Lung (tissue), 12 donors: Measurements from ENCODE around the gene DBX1. TPM values are rescaled to one million over a fixed set of nuclear protein-coding genes. Genes with fewer than 3 reads are reported as not detected.

ENCODE experiments used
- ATAC-seq: fragments of 200-7000 bp; cut with Tn5 transposase; one replicate; pipeline ENCODE4 v1.9.1; 2020; ENCODE audit warnings: moderate number of reproducible peaks; ENCODE audit not compliant: insufficient read depth, low FRiP score
- DNase-seq, 3 donors: peaks; one replicate each; pipeline ENCODE4 v3.0.0-alpha.2; 2013 to 2017
- H3K27ac ChIP-seq, 2 donors: one replicate each; pipeline ENCODE4 v1.5.1; 2013; ENCODE audit warnings: mild to moderate bottlenecking in 2 of 2, moderate library complexity in 2 of 2, control low read depth in 1 of 2, inconsistent platforms in 1 of 2, low read depth in 1 of 2, low read length in 1 of 2
- H3K27me3 ChIP-seq, 3 donors: one replicate each; pipeline ENCODE4 v1.5.1; 2013; ENCODE audit warnings: low read length in 2 of 3; ENCODE audit not compliant: control insufficient read depth in 3 of 3, insufficient read depth in 3 of 3
- H3K36me3 ChIP-seq, 4 donors: one replicate each; pipeline ENCODE4 v1.5.1; 2013; ENCODE audit warnings: low read length in 4 of 4, mild to moderate bottlenecking in 1 of 4, moderate library complexity in 1 of 4; ENCODE audit not compliant: control insufficient read depth in 4 of 4, insufficient read depth in 4 of 4
- H3K4me1 ChIP-seq, 5 donors: one replicate each; pipeline ENCODE4 v1.5.1; 2013; ENCODE audit warnings: low read length in 5 of 5, mild to moderate bottlenecking in 2 of 5, moderate library complexity in 1 of 5; ENCODE audit not compliant: control insufficient read depth in 5 of 5, insufficient read depth in 5 of 5
- H3K4me3 ChIP-seq: one replicate; pipeline ENCODE4 v1.5.1; 2013; ENCODE audit warnings: mild to moderate bottlenecking, control low read depth, moderate library complexity
- H3K9ac ChIP-seq, 2 donors: one replicate each; pipeline ENCODE4 v1.5.1; 2013; ENCODE audit warnings: low read length in 2 of 2, control low read depth in 1 of 2; ENCODE audit not compliant: insufficient read depth in 1 of 2
- H3K9me3 ChIP-seq, 4 donors: one replicate each; pipeline ENCODE4 v1.5.1; 2013; ENCODE audit warnings: low read length in 3 of 4, mild to moderate bottlenecking in 1 of 4, moderate library complexity in 1 of 4; ENCODE audit not compliant: control insufficient read depth in 4 of 4, insufficient read depth in 3 of 4
- CTCF ChIP-seq: IDR thresholded peaks from 2 replicates; pipeline ENCODE4 v1.5.1; 2012; ENCODE audit warnings: mild to moderate bottlenecking; ENCODE audit errors: control extremely low read depth, extremely low read depth
- WGBS, 2 donors: extraction: QIAGEN DNeasy Blood & Tissue Kit; methylation state at CpG; one replicate each; pipeline ENCODE4 v1.1.7; 2013; 5-methylcytosine and 5-hydroxymethylcytosine counted together
- polyA plus RNA-seq, 2 donors: library from polyadenylated mRNA; stranded (reverse); fragments of 200-250 nt; gene quantifications; one replicate each; pipeline ENCODE4 v1.2.1, GENCODE V29; 2013
- total RNA-seq, 2 donors: library from RNA; depleted of rRNA in 1 of 2; stranded (reverse); fragments of >200 nt in 1 of 2; gene quantifications; one replicate each; pipeline ENCODE4 v1.2.1, GENCODE V29; 2014 to 2021
- donor health status: control.
- donor health status: control.
- donor health status: Bipolar disorder and iron deficiency.
- donor health status: healthy.
- donor health status: DM: yes; HTN: yes; CAD: no.

Gene DBX1
- total and polyA plus RNA-seq, 4 donors = not detected

DNA sequence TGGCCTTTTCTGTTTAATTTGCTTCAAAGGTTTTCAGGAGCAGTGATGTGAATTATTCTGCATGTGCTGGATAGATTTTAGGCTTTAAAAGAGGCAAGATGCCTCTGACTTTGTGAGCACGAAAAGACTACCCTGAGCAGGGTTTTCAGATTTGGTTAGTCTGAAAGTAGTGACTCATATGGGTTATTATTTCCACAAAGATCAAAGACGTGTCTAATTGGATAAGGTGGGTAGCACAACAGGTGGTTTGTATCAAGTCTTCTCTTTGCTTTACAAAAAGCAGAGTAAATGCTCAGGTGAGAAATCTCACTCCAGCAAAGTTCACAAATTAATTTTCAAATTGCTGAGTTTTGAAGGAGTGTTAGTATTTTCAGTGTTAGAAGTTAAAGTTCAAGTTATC is 37.6 kb upstream of the DBX1 start:
- Histone ChIP-seq H3K36me3 (no peaks in the 10 kb centered on the region), H3K4me1 (no peaks in the 10 kb centered on the region), H3K9ac (no peak overlapping the region), H3K27me3 (peaks cover 0 to 13% (median 3%) of the 10 kb centered on the region in 3 donors), H3K27ac (no peak overlapping the region), H3K9me3 (no peaks in the 10 kb centered on the region), H3K4me3 (no peak overlapping the region)
- ATAC-seq (no peak), DNase-seq (no peak)
- 25 to 49% methylated on average over 2 of the region's 2 CpGs for WGBS, 2 donors
- no peak for TF ChIP-seq CTCF

DNA sequence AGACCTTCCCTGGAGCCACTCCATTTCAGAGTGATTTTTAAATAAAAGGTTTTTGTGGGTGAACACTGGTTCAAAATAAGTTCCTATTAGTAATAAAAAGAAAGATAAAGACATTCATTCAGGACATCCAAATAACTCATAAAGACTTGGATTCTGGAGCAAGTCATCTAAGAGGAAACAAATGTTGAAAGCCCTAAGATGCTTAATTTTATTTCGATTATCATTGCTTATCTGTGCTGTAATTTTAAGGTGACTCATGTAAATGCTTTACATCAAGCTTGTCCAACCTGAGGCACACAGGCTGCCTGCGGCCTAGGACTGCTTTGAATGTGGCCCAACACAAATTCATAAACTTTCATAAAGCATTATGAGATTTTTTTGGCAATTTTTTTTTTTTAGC is 34.2 kb upstream of the DBX1 start:
- Histone ChIP-seq H3K9me3 (peaks cover 0 to 2% (median 0%) of the 10 kb centered on the region in 4 donors), H3K4me1 (no peaks in the 10 kb centered on the region), H3K9ac (no peak overlapping the region), H3K4me3 (no peak overlapping the region), H3K27ac (no peak overlapping the region), H3K36me3 (no peaks in the 10 kb centered on the region), H3K27me3 (peaks cover 0 to 8% (median 0%) of the 10 kb centered on the region in 3 donors)
- DNase-seq = no peak
- no peak for ATAC-seq
- no peak for TF ChIP-seq CTCF
- 85 to 92% methylated on average over 2 of the region's 2 CpGs for WGBS, 2 donors

DNA sequence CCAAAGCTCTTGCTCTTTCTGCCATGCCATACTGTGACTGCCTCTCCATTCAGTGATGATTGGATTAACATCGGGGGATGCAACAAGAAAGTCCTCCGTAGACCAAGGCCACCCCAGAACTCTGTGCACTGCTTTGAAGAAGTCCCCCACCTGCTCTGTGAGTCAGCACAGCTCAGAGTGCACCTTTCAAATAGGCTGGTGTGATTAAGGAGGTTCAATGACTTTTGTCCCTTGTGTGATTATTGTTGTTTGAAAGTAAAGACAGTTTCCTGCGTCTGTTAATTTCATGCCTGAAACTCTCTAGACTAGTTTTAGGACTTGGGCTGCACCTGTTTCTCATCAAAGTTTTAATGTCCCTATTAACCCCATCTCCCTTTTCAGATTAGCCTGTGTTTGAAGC is 33.0 kb upstream of the DBX1 start:
- TF ChIP-seq CTCF = no peak
- Histone ChIP-seq H3K9me3 (peaks cover 0 to 2% (median 0%) of the 10 kb centered on the region in 4 donors), H3K27ac (no peak overlapping the region), H3K9ac (no peak overlapping the region), H3K27me3 (peaks cover 0 to 8% (median 0%) of the 10 kb centered on the region in 3 donors), H3K4me1 (no peaks in the 10 kb centered on the region), H3K36me3 (no peaks in the 10 kb centered on the region), H3K4me3 (no peak overlapping the region)
- 75 to 86% methylated on average over 3 of the region's 3 CpGs for WGBS, 2 donors
- DNase-seq (no peak), ATAC-seq (no peak)

GRCh38 chr11:20192641-20193040 is 32.4 kb upstream of the DBX1 start:
- Histone ChIP-seq H3K9me3 (peaks cover 0 to 2% (median 0%) of the 10 kb centered on the region in 4 donors), H3K27me3 (peaks cover 0 to 8% (median 0%) of the 10 kb centered on the region in 3 donors), H3K27ac (no peak overlapping the region), H3K4me1 (no peaks in the 10 kb centered on the region), H3K36me3 (no peaks in the 10 kb centered on the region), H3K4me3 (no peak overlapping the region), H3K9ac (no peak overlapping the region)
- DNase-seq (no peak), ATAC-seq (no peak)
- no peak for TF ChIP-seq CTCF
